ENCODE results near the gene CXCL11. TPM values are rescaled to one million over a fixed set of nuclear protein-coding genes. Genes with fewer than 3 reads are reported as not detected.

The CXCL11 gene
- total RNA-seq, 1 donor from 2014 or later = not detected

- Mint-ChIP-seq H3K36me3 (ENCODE audit: low read depth) (no peaks in the 10 kb centered on the region), H3K9me3 (ENCODE audit: low read depth) (no peaks in the 10 kb centered on the region), H3K4me3 (ENCODE audit: unreplicated experiment) (no peak overlapping the region), H3K27me3 (ENCODE audit: low read depth) (peaks cover 3% of the 10 kb centered on the region), H3K27ac (ENCODE audit: unreplicated experiment) (no peak overlapping the region), H3K4me1 (ENCODE audit: low read depth) (peaks cover 14% of the 10 kb centered on the region)
- TF ChIP-seq, protein P1, sequence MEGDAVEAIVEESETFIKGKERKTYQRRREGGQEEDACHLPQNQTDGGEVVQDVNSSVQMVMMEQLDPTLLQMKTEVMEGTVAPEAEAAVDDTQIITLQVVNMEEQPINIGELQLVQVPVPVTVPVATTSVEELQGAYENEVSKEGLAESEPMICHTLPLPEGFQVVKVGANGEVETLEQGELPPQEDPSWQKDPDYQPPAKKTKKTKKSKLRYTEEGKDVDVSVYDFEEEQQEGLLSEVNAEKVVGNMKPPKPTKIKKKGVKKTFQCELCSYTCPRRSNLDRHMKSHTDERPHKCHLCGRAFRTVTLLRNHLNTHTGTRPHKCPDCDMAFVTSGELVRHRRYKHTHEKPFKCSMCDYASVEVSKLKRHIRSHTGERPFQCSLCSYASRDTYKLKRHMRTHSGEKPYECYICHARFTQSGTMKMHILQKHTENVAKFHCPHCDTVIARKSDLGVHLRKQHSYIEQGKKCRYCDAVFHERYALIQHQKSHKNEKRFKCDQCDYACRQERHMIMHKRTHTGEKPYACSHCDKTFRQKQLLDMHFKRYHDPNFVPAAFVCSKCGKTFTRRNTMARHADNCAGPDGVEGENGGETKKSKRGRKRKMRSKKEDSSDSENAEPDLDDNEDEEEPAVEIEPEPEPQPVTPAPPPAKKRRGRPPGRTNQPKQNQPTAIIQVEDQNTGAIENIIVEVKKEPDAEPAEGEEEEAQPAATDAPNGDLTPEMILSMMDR (IDR thresholded peaks at IDR 0.05) = no peak
- DNase-seq (ENCODE audit: low spot score) = no peak
Measured at GRCh38 chr4:76013540-76013939, 22.3 kb downstream of the CXCL11 start.

GRCh38 chr4:76012388-76012801 lies 23.5 kb downstream of the CXCL11 start:
- no peak for DNase-seq (ENCODE audit: low spot score)
- Mint-ChIP-seq H3K27me3 (ENCODE audit: low read depth) (peaks cover 8% of the 10 kb centered on the region), H3K9me3 (ENCODE audit: low read depth) (no peaks in the 10 kb centered on the region), H3K36me3 (ENCODE audit: low read depth) (no peaks in the 10 kb centered on the region), H3K27ac (ENCODE audit: unreplicated experiment) (peak overlapping the region; percentile 79), H3K4me1 (ENCODE audit: low read depth) (peaks cover 14% of the 10 kb centered on the region), H3K4me3 (ENCODE audit: unreplicated experiment) (no peak overlapping the region)
- TF ChIP-seq, protein P1 (IDR thresholded peaks at IDR 0.05) = no peak

GRCh38 chr4:76011700-76012387 lies 24.0 kb downstream of the CXCL11 start:
- H3K27me3 Mint-ChIP-seq (ENCODE audit: low read depth) = peaks cover 11% of the 10 kb centered on the region
- no peaks in the 10 kb centered on the region for H3K36me3 Mint-ChIP-seq (ENCODE audit: low read depth)
- peak overlapping the region; percentile 79 for H3K27ac Mint-ChIP-seq (ENCODE audit: unreplicated experiment)
- no peak for DNase-seq (ENCODE audit: low spot score)
- no peaks in the 10 kb centered on the region for H3K9me3 Mint-ChIP-seq (ENCODE audit: low read depth)
- H3K4me1 Mint-ChIP-seq (ENCODE audit: low read depth) = peaks cover 14% of the 10 kb centered on the region
- TF ChIP-seq, protein P1 (IDR thresholded peaks at IDR 0.05) = no peak
- no peak overlapping the region for H3K4me3 Mint-ChIP-seq (ENCODE audit: unreplicated experiment)

DNA sequence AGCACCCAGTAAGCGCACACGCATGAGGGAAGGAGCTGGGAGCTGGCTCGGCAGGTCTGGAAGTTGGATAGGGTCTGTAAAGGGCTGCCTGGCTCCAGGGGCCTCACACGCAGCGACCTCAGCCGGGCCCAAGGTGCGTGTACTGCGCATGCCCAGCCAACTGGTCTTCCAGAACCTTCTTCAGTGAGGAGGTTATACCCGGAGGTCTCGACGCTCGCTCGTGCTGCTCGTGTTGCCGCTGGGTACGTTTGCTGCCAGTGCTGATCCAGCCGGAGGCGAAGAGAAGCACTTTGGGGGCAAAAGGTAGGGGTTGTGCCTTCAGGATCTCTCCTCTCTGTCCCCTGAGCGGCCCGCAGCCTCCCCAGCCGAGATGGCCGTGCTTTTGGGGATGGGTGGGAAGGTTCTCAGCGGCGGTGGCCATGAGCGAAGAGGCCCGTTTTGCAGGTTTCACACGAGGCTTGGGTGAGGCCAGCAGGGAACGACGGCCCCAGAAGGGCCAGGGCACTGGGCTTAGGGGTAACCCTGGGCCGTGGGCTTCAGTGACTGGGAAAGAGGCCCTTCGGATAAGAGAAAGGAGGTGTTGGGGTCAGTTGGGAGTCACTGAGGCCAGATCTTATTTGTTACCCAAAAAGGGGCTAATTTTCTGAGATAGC lies 24.7 kb downstream of the CXCL11 start:
- no peaks in the 10 kb centered on the region for H3K9me3 Mint-ChIP-seq (ENCODE audit: low read depth)
- TF ChIP-seq, protein P1 (IDR thresholded peaks at IDR 0.05) = no peak
- peaks cover 15% of the 10 kb centered on the region for H3K27me3 Mint-ChIP-seq (ENCODE audit: low read depth)
- DNase-seq (ENCODE audit: low spot score) = no peak
- no peaks in the 10 kb centered on the region for H3K36me3 Mint-ChIP-seq (ENCODE audit: low read depth)
- H3K4me3 Mint-ChIP-seq (ENCODE audit: unreplicated experiment) = no peak overlapping the region
- H3K4me1 Mint-ChIP-seq (ENCODE audit: low read depth) = peaks cover 14% of the 10 kb centered on the region
- H3K27ac Mint-ChIP-seq (ENCODE audit: unreplicated experiment) = peak overlapping the region; percentile 79

DNA sequence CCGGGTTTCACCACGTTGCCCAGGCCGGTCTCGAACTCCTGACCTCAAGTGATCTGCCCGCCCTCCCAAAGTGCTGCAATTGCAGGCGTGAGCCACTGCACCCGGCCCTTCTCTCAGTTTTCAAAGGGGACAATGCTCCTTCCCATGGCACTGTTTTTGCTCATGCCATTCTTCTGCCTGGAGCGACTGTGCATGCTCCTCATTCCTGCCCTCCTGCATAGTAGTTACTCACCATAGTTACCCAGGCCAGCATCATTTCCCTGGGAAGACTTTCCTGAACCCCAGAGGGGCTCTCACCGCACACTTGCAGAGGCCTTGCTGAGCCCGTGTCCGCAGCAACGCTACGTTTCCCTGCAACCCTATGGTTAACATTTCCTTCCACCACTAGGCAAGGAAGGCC lies 25.3 kb downstream of the CXCL11 start:
- no peak overlapping the region for H3K4me3 Mint-ChIP-seq (ENCODE audit: unreplicated experiment)
- peaks cover 20% of the 10 kb centered on the region for H3K27me3 Mint-ChIP-seq (ENCODE audit: low read depth)
- H3K9me3 Mint-ChIP-seq (ENCODE audit: low read depth) = no peaks in the 10 kb centered on the region
- TF ChIP-seq, protein P1 (IDR thresholded peaks at IDR 0.05) = no peak
- DNase-seq (ENCODE audit: low spot score) = no peak
- no peak overlapping the region for H3K27ac Mint-ChIP-seq (ENCODE audit: unreplicated experiment)
- peaks cover 14% of the 10 kb centered on the region for H3K4me1 Mint-ChIP-seq (ENCODE audit: low read depth)
- H3K36me3 Mint-ChIP-seq (ENCODE audit: low read depth) = no peaks in the 10 kb centered on the region

All from chondrocyte (in vitro differentiated cells).